HEK293T (cell line): ENCODE data around the gene DSEL.

Source experiments
- CTCF ChIA-PET: fragments of 350-600 bp; formaldehyde crosslinking; extraction: SDS; loops from one replicate; lab custom pipeline; 2021; ENCODE audit warnings: antibody characterized with exemption, inconsistent platforms; lab: Yijun Ruan, JAX
- POLR2A ChIA-PET: fragments of 350-600 bp; formaldehyde crosslinking; extraction: SDS; loops from one replicate; lab custom pipeline; 2020; ENCODE audit warnings: antibody characterized with exemption, inconsistent platforms; lab: Yijun Ruan, JAX
- DNase-seq: peaks from one replicate; pipeline ENCODE4 v3.0.0; 2012; ENCODE audit warnings: mixed read lengths; ENCODE audit errors: extremely low spot score
- ARNT ChIP-seq: fragments of 450-650 bp; IDR thresholded peaks from 2 replicates; pipeline ENCODE4 v1.6.1; 2017; ENCODE audit warnings: mild to moderate bottlenecking
- BHLHE40 ChIP-seq: fragments of 450-650 bp; IDR thresholded peaks from 2 replicates; pipeline ENCODE4 v1.6.1; 2016; ENCODE audit warnings: mild to moderate bottlenecking, moderate library complexity, borderline replicate concordance
- CTBP1 ChIP-seq: fragments of 450-650 bp; IDR thresholded peaks from 2 replicates; pipeline ENCODE4 v1.6.1; 2016; ENCODE audit warnings: borderline replicate concordance
- ELF4 ChIP-seq: fragments of 450-650 bp; IDR thresholded peaks from 2 replicates; pipeline ENCODE4 v1.6.1; 2017; ENCODE audit warnings: antibody characterized with exemption
- FOXA1 ChIP-seq: fragments of 450-650 bp; IDR thresholded peaks from 2 replicates; pipeline ENCODE4 v1.6.1; 2016; ENCODE audit warnings: mild to moderate bottlenecking
- FOXK2 ChIP-seq: fragments of 450-650 bp; IDR thresholded peaks from 2 replicates; pipeline ENCODE4 v1.6.1; 2016; ENCODE audit warnings: mild to moderate bottlenecking
- FOXM1 ChIP-seq: fragments of 450-650 bp; IDR thresholded peaks from 2 replicates; pipeline ENCODE4 v1.6.1; 2017; ENCODE audit warnings: mild to moderate bottlenecking, borderline replicate concordance
- HDGF ChIP-seq: fragments of 450-650 bp; IDR thresholded peaks from 2 replicates; pipeline ENCODE4 v1.6.1; 2017; ENCODE audit warnings: antibody characterized with exemption, borderline replicate concordance
- L3MBTL2 ChIP-seq: fragments of 450-650 bp; conservative IDR thresholded peaks from 2 replicates; pipeline ENCODE4 v1.6.1; 2016; ENCODE audit warnings: mild to moderate bottlenecking
- LEF1 ChIP-seq: fragments of 450-650 bp; IDR thresholded peaks from 2 replicates; pipeline ENCODE4 v1.6.1; 2017; ENCODE audit warnings: mild to moderate bottlenecking, borderline replicate concordance
- NFRKB ChIP-seq: fragments of 450-650 bp; IDR thresholded peaks from 2 replicates; pipeline ENCODE4 v1.6.1; 2016; ENCODE audit warnings: mild to moderate bottlenecking, moderate library complexity
- PKNOX1 ChIP-seq: fragments of 450-650 bp; IDR thresholded peaks from 2 replicates; pipeline ENCODE4 v1.6.1; 2016
- SP1 ChIP-seq: fragments of 450-650 bp; IDR thresholded peaks from 2 replicates; pipeline ENCODE4 v1.6.1; 2017
- SUZ12 ChIP-seq: fragments of 450-650 bp; IDR thresholded peaks from 2 replicates; pipeline ENCODE4 v1.6.1; 2016; ENCODE audit warnings: mild to moderate bottlenecking
- TARDBP ChIP-seq: fragments of 450-650 bp; IDR thresholded peaks from 2 replicates; pipeline ENCODE4 v1.6.1; 2016
- ZNF384 ChIP-seq: fragments of 450-650 bp; IDR thresholded peaks from 2 replicates; pipeline ENCODE4 v1.6.1; 2016

Gene DSEL

DNA sequence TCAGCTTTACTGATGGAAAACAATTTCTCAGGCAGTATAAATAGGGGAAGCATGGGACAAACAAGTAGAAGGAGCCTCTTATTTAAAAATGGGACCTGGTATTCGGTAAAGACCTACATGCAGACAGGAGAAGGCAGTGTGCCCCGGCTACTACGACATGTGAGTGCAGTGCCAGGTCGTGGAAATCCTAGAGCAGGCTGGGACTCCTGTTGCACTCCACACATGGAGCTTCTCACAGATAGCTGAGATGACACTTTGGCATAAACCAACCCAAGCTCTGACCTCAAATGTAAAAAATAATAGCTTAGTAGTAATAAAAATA, 885 bp upstream of the DSEL start:
- ChIA-PET CTCF (interaction anchor here (1.1 kb wide), 1 partner anchor 1143 kb away, joined by 3 read pairs; no protein-coding TSS in a partner anchor), POLR2A (interaction anchor here (0.6 to 1.5 kb wide), 3 partner anchors 8 to 12 kb away, joined by 3 read pairs; no protein-coding TSS in a partner anchor)
- no peak for TF ChIP-seq ARNT
- TF ChIP-seq FOXK2, result no peak
- TF ChIP-seq ELF4, result no peak
- no peak for TF ChIP-seq L3MBTL2
- no peak for DNase-seq

DNA sequence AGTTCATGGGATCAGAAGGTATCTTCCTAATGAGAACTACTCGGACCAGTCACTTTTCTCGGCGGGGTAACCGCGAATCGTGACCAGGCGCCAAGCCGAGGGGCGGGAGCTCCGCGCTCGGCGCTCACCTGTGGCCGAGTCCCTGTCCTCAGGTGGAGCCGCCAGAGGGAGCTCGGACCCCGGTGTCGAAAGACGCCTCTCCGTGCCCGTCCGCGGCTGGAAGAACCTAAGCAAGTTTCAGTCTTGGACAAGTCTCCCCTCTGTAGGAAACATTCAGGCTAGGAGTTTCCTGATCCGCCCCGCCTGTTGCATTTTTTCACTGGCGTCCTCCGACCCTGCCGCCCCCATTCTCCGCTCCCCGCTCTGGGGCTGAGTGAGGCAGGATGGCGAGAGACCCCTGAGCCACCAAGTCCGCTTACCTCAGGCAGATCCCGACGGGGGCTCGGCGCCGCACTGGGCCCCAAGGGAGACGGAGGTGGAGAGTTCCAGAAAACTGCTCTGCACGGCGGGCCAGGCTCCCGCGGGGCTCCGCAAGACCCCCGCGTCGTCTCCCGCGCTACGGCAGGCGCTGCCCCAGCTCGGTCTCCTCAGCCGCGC, 480 bp downstream of the DSEL start:
- POLR2A ChIA-PET, result interaction anchor here (1.0 to 1.5 kb wide), 2 partner anchors 9 to 11 kb away, joined by 3 read pairs; no protein-coding TSS in a partner anchor
- CTCF ChIA-PET, result no interaction called here
- TF ChIP-seq HDGF (no peak), LEF1 (no peak), L3MBTL2 (no peak)
- DNase-seq, result peak; percentile 48

- DNase-seq, result no peak
- TF ChIP-seq LEF1 (no peak), ARNT (no peak), PKNOX1 (no peak), ZNF384 (no peak), SUZ12 (no peak), TARDBP (no peak), BHLHE40 (no peak), CTBP1 (no peak), HDGF (no peak), NFRKB (no peak), L3MBTL2 (no peak), FOXA1 (no peak), FOXM1 (no peak), FOXK2 (no peak), SP1 (no peak), ELF4 (no peak)
- CTCF ChIA-PET, result interaction anchor here (0.7 kb wide), 1 partner anchor 57 kb away, joined by 4 read pairs; no protein-coding TSS in a partner anchor
- POLR2A ChIA-PET, result no interaction called here
These were observed 1.5 kb downstream of the DSEL start for GRCh38 chr18:67514901-67515540.

DNA sequence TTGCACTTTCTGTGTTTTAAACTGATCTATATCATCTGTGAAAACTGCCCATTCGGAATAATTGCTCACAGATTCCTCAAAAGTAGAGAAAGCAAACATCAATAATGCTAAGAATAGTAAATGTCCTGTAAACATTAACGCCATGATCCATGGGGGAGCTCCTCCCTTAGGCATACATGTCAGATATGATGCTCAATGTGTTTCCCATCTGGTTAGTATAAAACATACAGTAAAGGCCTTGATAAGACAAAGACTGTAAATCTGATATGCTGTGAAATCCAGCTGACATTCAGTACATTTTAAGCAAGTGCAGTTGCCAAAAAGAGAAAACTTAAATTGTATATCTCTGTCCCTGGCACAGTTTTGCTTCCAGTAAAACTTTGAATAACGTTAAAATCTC, 2.1 kb downstream of the DSEL start:
- ChIA-PET POLR2A (no interaction called here), CTCF (no interaction called here)
- no peak for TF ChIP-seq LEF1
- no peak for TF ChIP-seq NFRKB
- TF ChIP-seq L3MBTL2, result no peak
- no peak for TF ChIP-seq ELF4
- TF ChIP-seq PKNOX1, result no peak
- TF ChIP-seq ZNF384, result no peak
- no peak for TF ChIP-seq TARDBP
- TF ChIP-seq BHLHE40, result no peak
- no peak for TF ChIP-seq FOXM1
- TF ChIP-seq ARNT, result no peak
- TF ChIP-seq SP1, result no peak
- DNase-seq, result no peak

DNA sequence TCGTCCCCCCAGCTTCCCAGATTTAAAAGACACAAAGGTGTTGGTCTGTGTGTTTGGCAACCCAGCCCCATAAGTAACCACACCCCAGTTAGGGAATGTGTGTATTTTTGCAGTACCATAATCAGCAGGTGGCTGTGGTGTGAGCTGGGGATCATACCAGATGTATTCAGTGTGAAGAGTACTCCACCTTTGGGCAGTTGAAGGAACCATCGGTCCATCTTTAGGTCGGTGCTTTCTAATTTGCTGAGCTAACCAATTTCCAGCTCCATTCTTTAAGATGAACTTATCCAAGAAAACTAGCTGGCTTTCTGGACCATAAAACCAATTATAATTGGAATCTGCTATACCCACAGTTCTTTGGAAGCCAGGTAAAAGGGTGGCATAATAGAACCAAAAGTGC, 3.2 kb downstream of the DSEL start:
- DNase-seq, result no peak
- POLR2A ChIA-PET, result no interaction called here
- CTCF ChIA-PET, result no interaction called here
- TF ChIP-seq FOXK2, result no peak
- TF ChIP-seq PKNOX1, result no peak
- TF ChIP-seq SP1, result no peak
- no peak for TF ChIP-seq TARDBP
- no peak for TF ChIP-seq FOXM1
- TF ChIP-seq ZNF384, result no peak
- no peak for TF ChIP-seq HDGF
- TF ChIP-seq NFRKB, result no peak
- no peak for TF ChIP-seq FOXA1

DNA sequence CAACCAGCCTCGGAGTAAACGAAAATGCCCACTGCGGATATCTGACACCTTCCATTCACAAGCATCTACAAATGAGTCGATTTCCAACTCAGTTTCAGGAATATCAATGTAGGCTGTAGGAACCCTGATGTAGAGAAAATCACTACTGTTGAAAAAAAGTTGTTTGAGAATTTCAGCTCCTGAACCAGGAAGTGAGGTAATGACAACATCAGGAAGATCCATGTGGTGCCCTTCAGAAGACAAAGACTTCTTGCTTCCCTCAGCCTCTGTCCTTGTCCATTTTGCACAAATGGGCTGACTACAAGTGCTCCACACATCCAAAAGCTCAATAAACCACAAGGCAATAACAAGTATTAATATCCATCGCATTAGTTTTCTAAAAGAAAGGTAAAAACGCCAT, 4.7 kb downstream of the DSEL start:
- no peak for DNase-seq
- POLR2A ChIA-PET, result no interaction called here
- CTCF ChIA-PET, result interaction anchor here (0.6 kb wide), 1 partner anchor 83 kb away, joined by 3 read pairs; no protein-coding TSS in a partner anchor
- TF ChIP-seq HDGF (no peak), BHLHE40 (no peak), ZNF384 (no peak), FOXK2 (no peak), ELF4 (no peak), FOXM1 (no peak), SP1 (no peak), LEF1 (no peak), CTBP1 (no peak), NFRKB (no peak), PKNOX1 (no peak), SUZ12 (no peak), FOXA1 (no peak), TARDBP (no peak), L3MBTL2 (no peak), ARNT (no peak)
